ENCODE data around the gene PDIA6.

DNA sequence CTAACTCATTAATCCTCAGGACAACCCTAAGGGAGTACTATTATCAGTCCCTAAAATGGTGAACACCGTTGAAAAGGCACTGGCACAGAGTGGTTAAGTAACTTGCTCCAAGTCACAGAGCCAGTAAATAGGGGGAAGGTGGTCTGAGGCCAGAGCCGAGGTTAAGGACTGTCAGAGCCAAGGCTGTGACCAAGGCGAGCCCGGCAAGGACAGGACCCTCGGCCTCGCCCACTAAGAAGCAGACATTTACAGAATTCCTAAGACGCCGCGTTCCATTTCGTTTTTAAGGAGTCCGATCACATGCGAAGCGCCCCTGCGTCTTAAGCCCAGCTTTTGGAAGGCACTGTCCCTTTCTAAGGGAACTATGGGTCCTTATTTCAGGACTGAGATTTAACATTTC is 1.1 kb downstream of the PDIA6 start:
- TF ChIP-seq POLR2A (IDR thresholded peaks at IDR 0.05) (no peak), POLR2AphosphoS5 (IDR thresholded peaks at IDR 0.05) (no peak), CTCF (IDR thresholded peaks at IDR 0.05) (no peak)
